Lower leg skin (tissue), 3 donors: ENCODE results near the gene KIF5C.

Experiments
- CTCF ChIP-seq, 3 donors: fragments of 450-650 bp; IDR thresholded peaks; one replicate each; pipeline ENCODE4 v1.5.1; 2016; ENCODE audit warnings: antibody characterized with exemption in 3 of 3, mild to moderate bottlenecking in 3 of 3, moderate library complexity in 2 of 3
- POLR2A ChIP-seq, 2 donors: fragments of 450-650 bp; IDR thresholded peaks; one replicate each; pipeline ENCODE4 v1.6.1; 2016 to 2017; ENCODE audit warnings: antibody characterized with exemption in 2 of 2, mild to moderate bottlenecking in 1 of 2, moderate library complexity in 1 of 2

DNA sequence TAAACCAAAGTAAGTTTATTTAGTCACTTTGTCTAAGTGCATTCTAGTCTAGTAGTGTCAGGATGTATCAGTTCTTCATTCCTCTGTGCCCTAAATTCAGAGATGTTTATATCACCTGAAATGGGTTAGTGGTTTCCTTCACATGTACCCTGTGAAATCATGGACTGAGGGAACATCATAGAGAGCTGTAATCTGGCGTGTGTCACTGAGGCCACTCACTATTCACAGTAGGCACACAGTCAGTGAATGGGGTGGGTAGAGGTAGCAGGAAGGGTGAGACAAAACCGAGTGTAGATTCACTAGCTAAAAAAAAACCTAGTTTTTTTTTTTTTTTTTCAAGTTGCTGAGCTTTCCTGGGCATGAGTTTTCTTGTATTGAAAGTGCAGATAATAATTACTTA lies 5.6 kb downstream of the KIF5C start:
- TF ChIP-seq CTCF (IDR thresholded peaks at IDR 0.05), result no peak
- no peak for TF ChIP-seq POLR2A (IDR thresholded peaks at IDR 0.05)
